HUES48 (cell line): Measurements from ENCODE around the gene KRTAP10-1.

Source experiments
- H3K27ac ChIP-seq: one replicate; pipeline ENCODE4 v1.7.0; 2013; ENCODE audit warnings: low read depth, low read length, inconsistent platforms
- H3K27me3 ChIP-seq: 2 replicates; pipeline ENCODE4 v1.6.1; 2013; ENCODE audit warnings: mild to moderate bottlenecking, low read length; ENCODE audit not compliant: control insufficient read depth, insufficient read depth
- H3K36me3 ChIP-seq: 2 replicates; pipeline ENCODE4 v1.6.1; 2013; ENCODE audit warnings: low read length; ENCODE audit not compliant: control insufficient read depth, insufficient read depth
- H3K4me1 ChIP-seq: 2 replicates; pipeline ENCODE4 v1.6.1; 2013; ENCODE audit warnings: mild to moderate bottlenecking, low read length; ENCODE audit not compliant: control insufficient read depth, insufficient read depth
- H3K4me3 ChIP-seq: 2 replicates; pipeline ENCODE4 v1.5.1; 2013; ENCODE audit warnings: mild to moderate bottlenecking, low read depth, low read length
- H3K9ac ChIP-seq: 2 replicates; pipeline ENCODE4 v1.6.1; 2013; ENCODE audit warnings: mild to moderate bottlenecking, low read depth, low read length, moderate library complexity
- H3K9me3 ChIP-seq: 2 replicates; pipeline ENCODE4 v1.6.1; 2013; ENCODE audit warnings: low read length; ENCODE audit not compliant: control insufficient read depth, insufficient read depth

The KRTAP10-1 gene

GRCh38 chr21:44518686-44519085 is 21.3 kb downstream of the KRTAP10-1 start:
- H3K9me3 ChIP-seq, result no peaks in the 10 kb centered on the region
- H3K9ac ChIP-seq, result no peak overlapping the region
- H3K27ac ChIP-seq, result no peak overlapping the region
- no peaks in the 10 kb centered on the region for H3K4me1 ChIP-seq
- H3K36me3 ChIP-seq, result no peaks in the 10 kb centered on the region
- no peaks in the 10 kb centered on the region for H3K27me3 ChIP-seq
- no peak overlapping the region for H3K4me3 ChIP-seq

DNA sequence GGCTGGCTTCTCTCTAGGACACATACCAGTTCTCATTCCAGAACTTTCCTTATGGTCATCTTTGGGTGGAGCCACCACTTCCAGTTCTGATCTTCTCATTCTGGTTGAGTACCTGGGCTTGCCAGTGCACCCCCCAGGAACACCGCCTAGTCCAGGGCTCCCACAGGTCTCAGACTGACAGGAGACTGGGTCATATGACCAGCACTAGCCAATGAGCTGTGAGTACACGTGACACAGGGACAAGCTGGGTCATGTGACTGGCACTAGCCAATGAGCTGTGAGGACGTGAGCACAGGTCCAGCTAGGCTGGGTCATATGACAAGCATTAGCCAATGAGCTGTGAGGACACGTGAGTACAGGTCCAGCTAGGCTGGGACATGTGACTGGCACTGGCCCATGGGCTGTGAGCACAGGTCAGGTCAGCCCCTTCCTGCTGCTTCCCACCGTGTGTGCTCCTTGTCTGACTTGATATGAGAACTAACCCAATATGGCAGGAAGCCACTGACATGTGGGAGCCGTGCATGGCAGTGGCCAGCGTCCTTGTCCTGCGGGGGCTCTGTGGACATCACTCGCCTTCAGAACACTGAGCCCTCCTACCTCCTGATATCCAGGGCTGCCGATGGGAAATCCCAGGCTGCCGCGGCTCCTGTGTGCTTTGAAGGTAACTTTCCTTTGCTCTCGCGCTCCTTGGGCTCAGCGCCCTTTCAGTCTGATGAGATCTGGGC is 22.7 kb downstream of the KRTAP10-1 start:
- Histone ChIP-seq H3K9ac (no peak overlapping the region), H3K4me1 (no peaks in the 10 kb centered on the region), H3K4me3 (no peak overlapping the region), H3K27me3 (no peaks in the 10 kb centered on the region), H3K27ac (no peak overlapping the region), H3K36me3 (no peaks in the 10 kb centered on the region), H3K9me3 (no peaks in the 10 kb centered on the region)

DNA sequence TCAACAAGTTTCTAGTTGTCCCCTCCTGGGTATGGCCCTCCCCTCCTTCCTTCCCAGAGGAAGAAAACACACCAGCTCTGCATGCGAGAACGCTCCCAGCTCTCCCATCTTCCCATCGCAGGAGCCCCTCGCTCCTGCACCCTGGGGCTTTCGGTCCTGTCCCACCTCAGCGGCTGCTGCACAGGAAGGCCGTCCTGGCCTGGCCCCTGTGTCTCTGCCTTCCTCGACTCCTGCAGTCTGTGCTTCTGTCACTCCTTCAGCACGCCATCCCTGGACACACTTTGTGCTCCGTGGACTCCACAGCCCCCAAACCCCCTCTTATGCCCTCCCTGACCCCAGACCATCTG is 23.2 kb downstream of the KRTAP10-1 start:
- H3K4me1 ChIP-seq, result no peaks in the 10 kb centered on the region
- H3K9ac ChIP-seq, result no peak overlapping the region
- H3K27me3 ChIP-seq, result no peaks in the 10 kb centered on the region
- H3K36me3 ChIP-seq, result no peaks in the 10 kb centered on the region
- no peak overlapping the region for H3K27ac ChIP-seq
- H3K9me3 ChIP-seq, result no peaks in the 10 kb centered on the region
- H3K4me3 ChIP-seq, result no peak overlapping the region

- Histone ChIP-seq H3K27ac (no peak overlapping the region), H3K4me1 (no peaks in the 10 kb centered on the region), H3K9me3 (no peaks in the 10 kb centered on the region), H3K4me3 (no peak overlapping the region), H3K9ac (no peak overlapping the region), H3K36me3 (no peaks in the 10 kb centered on the region), H3K27me3 (no peaks in the 10 kb centered on the region)
Measured at GRCh38 chr21:44516342-44516741, 23.7 kb downstream of the KRTAP10-1 start.

GRCh38 chr21:44515359-44516165 is 24.4 kb downstream of the KRTAP10-1 start:
- Histone ChIP-seq H3K9ac (no peak overlapping the region), H3K9me3 (no peaks in the 10 kb centered on the region), H3K27me3 (no peaks in the 10 kb centered on the region), H3K4me3 (no peak overlapping the region), H3K36me3 (no peaks in the 10 kb centered on the region), H3K4me1 (no peaks in the 10 kb centered on the region), H3K27ac (no peak overlapping the region)

GRCh38 chr21:44514746-44515358 is 25.1 kb downstream of the KRTAP10-1 start:
- H3K9ac ChIP-seq, result no peak overlapping the region
- H3K4me1 ChIP-seq, result no peaks in the 10 kb centered on the region
- no peaks in the 10 kb centered on the region for H3K27me3 ChIP-seq
- no peak overlapping the region for H3K4me3 ChIP-seq
- H3K36me3 ChIP-seq, result no peaks in the 10 kb centered on the region
- no peaks in the 10 kb centered on the region for H3K9me3 ChIP-seq
- H3K27ac ChIP-seq, result no peak overlapping the region

GRCh38 chr21:44514218-44514520 is 25.8 kb downstream of the KRTAP10-1 start:
- no peak overlapping the region for H3K27ac ChIP-seq
- no peak overlapping the region for H3K4me3 ChIP-seq
- no peaks in the 10 kb centered on the region for H3K27me3 ChIP-seq
- H3K9me3 ChIP-seq, result no peaks in the 10 kb centered on the region
- no peaks in the 10 kb centered on the region for H3K4me1 ChIP-seq
- no peaks in the 10 kb centered on the region for H3K36me3 ChIP-seq
- H3K9ac ChIP-seq, result no peak overlapping the region

DNA sequence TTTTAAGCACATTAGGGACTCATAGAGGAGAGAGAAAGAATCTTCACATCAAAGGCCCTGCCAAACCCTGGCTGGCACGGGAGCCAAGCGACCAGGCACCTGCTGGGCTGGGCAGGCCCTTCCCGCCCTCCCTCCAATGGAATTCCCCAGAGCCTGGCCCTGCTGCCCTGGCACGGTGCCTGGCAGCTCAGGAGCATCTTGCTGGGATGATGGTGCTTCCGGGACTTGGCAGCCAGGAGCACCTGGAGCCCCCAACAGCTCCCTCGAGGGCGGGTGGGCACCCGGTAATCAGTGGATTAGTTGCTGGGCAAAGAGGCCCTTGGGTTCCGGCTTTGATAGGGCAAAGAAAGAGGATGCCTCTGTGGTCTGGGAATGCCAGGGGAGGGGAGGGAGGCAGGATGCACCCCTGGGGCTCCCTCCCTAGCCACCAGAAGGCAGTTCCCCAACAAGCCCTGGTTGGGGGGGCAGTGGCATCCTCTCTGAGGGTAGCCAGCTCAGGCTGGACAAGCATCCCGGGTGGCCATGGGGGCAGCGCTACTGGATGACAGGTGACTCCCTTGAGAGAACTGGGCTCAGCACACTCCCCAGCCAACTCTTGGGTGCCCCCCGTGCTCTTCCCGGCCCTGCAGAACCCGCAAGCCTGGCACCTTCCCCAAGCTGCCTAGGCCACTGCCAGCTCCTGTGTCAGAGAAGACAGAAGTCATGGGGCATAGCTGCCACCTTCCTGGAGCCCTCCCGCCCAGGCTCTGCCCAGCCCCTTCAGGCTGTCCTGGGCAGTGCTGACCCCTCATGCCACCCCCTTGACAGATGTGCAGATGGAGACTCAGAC is 26.4 kb downstream of the KRTAP10-1 start:
- H3K4me1 ChIP-seq, result no peaks in the 10 kb centered on the region
- no peaks in the 10 kb centered on the region for H3K27me3 ChIP-seq
- H3K27ac ChIP-seq, result no peak overlapping the region
- H3K9me3 ChIP-seq, result no peaks in the 10 kb centered on the region
- no peak overlapping the region for H3K4me3 ChIP-seq
- H3K36me3 ChIP-seq, result no peaks in the 10 kb centered on the region
- no peak overlapping the region for H3K9ac ChIP-seq

DNA sequence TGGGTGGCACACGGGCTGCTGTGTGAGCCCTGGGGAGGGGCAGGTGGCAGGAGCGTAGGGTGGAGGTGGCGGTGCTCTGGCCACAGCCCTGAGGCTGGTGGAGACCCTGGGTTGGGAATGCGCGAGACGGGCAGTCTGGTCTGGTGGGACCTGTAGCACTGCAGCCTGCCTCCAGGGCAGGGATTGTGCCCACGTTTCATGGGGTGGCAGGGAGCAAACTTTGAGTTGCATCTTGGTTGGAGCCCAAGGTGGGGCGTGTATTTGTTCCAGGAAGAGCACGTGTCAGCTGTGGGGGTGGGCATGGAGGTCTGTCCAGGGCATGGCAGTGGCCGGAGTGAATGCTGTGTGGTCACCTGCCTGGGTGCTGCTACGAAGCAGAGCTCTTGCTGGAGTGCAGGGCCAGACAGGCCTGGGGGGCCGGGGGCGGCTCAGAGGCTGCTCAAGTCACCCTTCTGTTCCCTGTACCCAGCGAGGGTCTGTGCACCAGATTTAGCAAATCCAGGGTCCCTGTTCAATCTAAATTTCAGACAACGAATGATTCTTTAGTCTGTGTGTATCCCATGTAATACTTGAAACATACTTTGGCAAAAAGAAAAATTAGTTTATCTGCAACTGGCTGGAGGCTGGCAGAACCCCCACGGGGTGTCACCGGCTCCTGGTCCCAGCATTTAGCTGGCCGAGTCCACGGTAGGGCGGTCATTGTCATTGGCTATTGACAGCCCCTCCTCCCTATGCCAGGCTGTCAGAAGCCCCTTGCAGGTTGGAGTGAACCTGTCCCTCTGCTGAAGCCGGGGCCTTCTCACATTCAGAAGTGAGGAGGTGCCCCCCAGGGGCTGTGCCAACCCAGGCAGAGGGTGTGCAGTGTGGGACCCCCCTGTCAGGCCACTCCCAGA is 27.3 kb downstream of the KRTAP10-1 start:
- no peak overlapping the region for H3K9ac ChIP-seq
- no peaks in the 10 kb centered on the region for H3K9me3 ChIP-seq
- H3K4me1 ChIP-seq, result no peaks in the 10 kb centered on the region
- H3K4me3 ChIP-seq, result no peak overlapping the region
- no peaks in the 10 kb centered on the region for H3K27me3 ChIP-seq
- no peaks in the 10 kb centered on the region for H3K36me3 ChIP-seq
- H3K27ac ChIP-seq, result no peak overlapping the region

- H3K9me3 ChIP-seq, result no peaks in the 10 kb centered on the region
- H3K4me3 ChIP-seq, result no peak overlapping the region
- H3K4me1 ChIP-seq, result no peaks in the 10 kb centered on the region
- H3K27ac ChIP-seq, result no peak overlapping the region
- no peak overlapping the region for H3K9ac ChIP-seq
- no peaks in the 10 kb centered on the region for H3K36me3 ChIP-seq
- no peaks in the 10 kb centered on the region for H3K27me3 ChIP-seq
Measured at GRCh38 chr21:44511938-44512275, 28.1 kb downstream of the KRTAP10-1 start.
